ENCODE data around the gene MGMT. TPM values are rescaled to one million over a fixed set of nuclear protein-coding genes. Genes with fewer than 3 reads are reported as not detected.

The MGMT gene
- total and polyA plus RNA-seq, 2 experiments from 2014 or later, result 19.3 to 21.9 TPM

GRCh38 chr10:129570185-129570584, 103.1 kb downstream of the MGMT start (continued):
- no peak for TF ChIP-seq CREB1 (CRISPR knock-in tag; IDR thresholded peaks at IDR 0.05; ENCODE audit: low read depth)
- no peak for TF ChIP-seq NANOG (IDR thresholded peaks at IDR 0.05; ENCODE audit: borderline replicate concordance)
- TF ChIP-seq EZH2phosphoT487 (IDR thresholded peaks at IDR 0.05; ENCODE audit: unreplicated experiment), result no peak

- Histone ChIP-seq H3F3A (replicated peaks; ENCODE audit: low read depth) (no peaks in the 10 kb centered on the region), H3K4me2 (no peak overlapping the region), H3K4me1 (ENCODE audit: insufficient read depth) (no peaks in the 10 kb centered on the region), H3K27ac (ENCODE audit: low read depth) (no peak overlapping the region), H3K9me2 (ENCODE audit: insufficient read depth) (no peaks in the 10 kb centered on the region), H3K4me3 (no peak overlapping the region), H2AFZ (no peak overlapping the region), H3K36me3 (ENCODE audit: insufficient read depth) (no peaks in the 10 kb centered on the region), H4K20me1 (replicated peaks; ENCODE audit: insufficient read depth) (no peaks in the 10 kb centered on the region), H3K27me3 (ENCODE audit: insufficient read depth) (no peaks in the 10 kb centered on the region), H3K79me2 (replicated peaks; ENCODE audit: insufficient read depth) (no peaks in the 10 kb centered on the region)
- Mint-ChIP-seq H3K27ac (no peak overlapping the region), H3K4me1 (peaks cover 17% of the 10 kb centered on the region), H3K27me3 (ENCODE audit: insufficient read depth, low read depth, poor library complexity) (no peaks in the 10 kb centered on the region), H3K36me3 (ENCODE audit: low read depth) (no peaks in the 10 kb centered on the region; the same call in 2 of the 3 replicates), H3K9me3 (no peaks in the 10 kb centered on the region; the same call in 2 of the 3 replicates), H3K4me3 (no peak overlapping the region)
- no peak for ATAC-seq
- TF ChIP-seq CREB1 (CRISPR knock-in tag; IDR thresholded peaks at IDR 0.05; ENCODE audit: low read depth) (no peak), EZH2 (IDR thresholded peaks at IDR 0.05; ENCODE audit: low read depth, unreplicated experiment) (no peak), ZNF462 (CRISPR knock-in tag; IDR thresholded peaks at IDR 0.05) (no peak), REST (IDR thresholded peaks at IDR 0.05; ENCODE audit: unreplicated experiment) (no peak), ZNF114 (CRISPR knock-in tag; IDR thresholded peaks at IDR 0.05) (no peak)
- DNase-seq (ENCODE audit: low spot score), result no peak
These were observed 112.2 kb downstream of the MGMT start for GRCh38 chr10:129579228-129579627.
